ENCODE data around the gene ZNF710. TPM values are rescaled to one million over a fixed set of nuclear protein-coding genes. Genes with fewer than 3 reads are reported as not detected.

The ZNF710 gene
- total and polyA plus RNA-seq, 9 of the 15 experiments (the other 6 are each of a cell fraction or from before 2014, with no cell fraction given), result 0.56 to 14.2 (median 5.2) TPM

- TF ChIP-seq CUX1 (CRISPR knock-in tag; IDR thresholded peaks at IDR 0.05) (peak; percentile 75), MEF2A (IDR thresholded peaks at IDR 0.05; ENCODE audit: control insufficient read depth, low read depth, low read length) (no peak), CAMTA2 (CRISPR knock-in tag; conservative IDR thresholded peaks at IDR 0.05) (no peak), XRCC3 (IDR thresholded peaks at IDR 0.05) (no peak), STAG1 (CRISPR knock-in tag; IDR thresholded peaks at IDR 0.05; ENCODE audit: borderline replicate concordance) (no peak), RBM22 (IDR thresholded peaks at IDR 0.05; ENCODE audit: low read depth, low read length, poor library complexity, severe bottlenecking) (no peak), HMG20B (CRISPR knock-in tag; IDR thresholded peaks at IDR 0.05) (no peak), ZNF785 (CRISPR knock-in tag; IDR thresholded peaks at IDR 0.05) (no peak), ZNF121 (CRISPR knock-in tag; conservative IDR thresholded peaks at IDR 0.05) (no peak), SAP30 (IDR thresholded peaks at IDR 0.05; ENCODE audit: borderline replicate concordance, insufficient read depth, low read depth, low read length, poor library complexity, severe bottlenecking) (no peak), CTCF (IDR thresholded peaks at IDR 0.05 in 2 of 3, conservative IDR thresholded peaks at IDR 0.05 in 1 of 3; ENCODE audit: insufficient read depth in 2 of 3, low read depth in 1 of 3, low read length in 3 of 3) (no peak), FOXA3 (CRISPR knock-in tag; conservative IDR thresholded peaks at IDR 0.05 in 1 of 2, IDR thresholded peaks at IDR 0.05 in 1 of 2) (no peak), CREB3 (tag; conservative IDR thresholded peaks at IDR 0.05; ENCODE audit: low read depth) (peak; percentile 70; the same call in 1 of the 2 replicates), BACH1 (tag; IDR thresholded peaks at IDR 0.05) (peak; percentile 97), ILK (tag; IDR thresholded peaks at IDR 0.05; ENCODE audit: borderline replicate concordance, low read depth) (no peak), ELK3 (CRISPR knock-in tag; IDR thresholded peaks at IDR 0.05) (no peak), ZNF354B (CRISPR knock-in tag; IDR thresholded peaks at IDR 0.05) (no peak; the same call in 1 of the 2 replicates), ZNF586 (CRISPR knock-in tag; conservative IDR thresholded peaks at IDR 0.05) (no peak)
Observed at GRCh38 chr15:90037961-90038631, 37.0 kb downstream of the ZNF710 start (continued).

Data from K562 (cell line).